Stimulated activated CD4-positive, alpha-beta T cell treated with anti-CD3 and anti-CD28 coated beads, Interleukin-2, amount 100 ng/mL, for 48 hours (primary cell): ENCODE data around the gene ABCA1.
"Not testable (repeated sequence)": the region's sequence is repeated elsewhere in the genome, so short reads cannot be mapped to it uniquely, and the experiment has no call there.

Experiments
- DNase-seq, 2 donors: peaks; one replicate each; pipeline ENCODE4 v3.0.0-alpha.2; 2020

The ABCA1 gene

DNA sequence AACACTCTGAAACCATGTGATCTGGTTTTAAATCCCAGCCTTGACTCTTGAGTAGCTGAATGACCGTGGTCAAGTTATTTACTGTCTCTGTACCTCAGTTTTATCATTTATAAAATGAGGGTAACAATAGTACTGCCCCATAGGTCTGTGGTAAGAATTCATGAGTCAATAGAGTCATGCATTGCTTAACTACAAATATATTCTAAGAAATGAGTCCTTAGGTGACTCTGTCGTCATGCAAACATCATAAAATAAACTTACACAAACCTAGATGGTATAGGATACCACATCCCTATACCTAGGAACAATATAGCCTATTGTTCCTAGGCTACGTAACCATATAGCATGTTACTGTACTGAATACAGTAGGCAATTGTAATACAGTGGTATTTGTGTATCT lies 20.3 kb upstream of the ABCA1 start:
- DNase-seq: no peak

DNA sequence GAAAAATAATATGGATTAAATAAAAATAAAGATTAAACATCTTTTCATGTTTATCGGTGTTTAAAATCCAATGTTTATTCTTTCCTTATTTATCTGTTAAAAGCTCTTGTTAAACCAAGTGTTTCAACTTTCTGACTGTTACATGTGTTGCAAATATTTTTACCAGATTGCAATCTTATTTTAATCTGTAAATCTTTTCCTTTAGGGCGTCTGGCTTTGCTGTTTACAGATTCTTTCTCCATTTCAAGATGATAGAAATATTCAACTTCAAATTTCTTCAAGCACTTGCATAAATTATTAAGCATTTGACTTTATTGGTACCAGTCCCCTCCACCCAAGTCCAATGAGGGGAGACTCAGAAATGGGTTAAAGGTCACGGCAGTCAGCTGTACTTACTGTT lies 16.9 kb upstream of the ABCA1 start:
- no peak for DNase-seq

DNA sequence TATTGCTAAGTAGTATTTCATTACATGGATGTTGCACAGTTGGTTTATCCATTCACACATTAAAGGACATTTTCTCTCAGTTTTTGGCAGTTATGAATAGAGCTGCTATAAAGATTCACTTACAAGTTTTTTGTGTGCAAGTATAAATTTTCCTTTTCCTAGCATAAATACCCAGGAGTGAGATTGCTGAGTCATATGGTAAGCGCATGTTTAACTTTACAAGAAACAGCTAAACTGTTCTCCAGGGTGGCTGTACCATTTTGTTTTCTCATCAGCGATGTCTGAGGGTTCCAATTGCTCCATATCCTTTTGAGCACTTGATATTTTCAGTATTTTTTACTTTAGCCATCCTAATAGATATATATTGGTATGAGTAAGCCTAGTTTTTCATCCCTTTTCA lies 16.4 kb upstream of the ABCA1 start:
- DNase-seq: no peak

DNA sequence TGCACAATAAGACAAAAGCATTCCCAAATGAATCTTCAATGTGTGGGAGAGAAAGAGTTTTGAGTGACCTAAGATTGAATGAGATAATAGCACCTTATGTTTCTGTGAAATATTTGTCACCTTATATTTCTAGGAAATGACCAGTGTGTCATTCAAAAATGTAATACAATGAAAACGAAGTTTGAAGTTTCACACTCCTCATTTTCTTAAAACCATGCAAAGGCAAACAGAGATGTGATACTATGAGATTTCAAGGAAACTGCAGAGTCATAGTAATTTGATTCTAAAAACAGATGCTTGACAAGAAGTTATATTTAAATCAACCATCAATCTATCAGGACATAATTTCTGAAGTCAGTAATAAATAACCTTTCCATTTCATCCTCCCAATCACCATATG lies 13.6 kb upstream of the ABCA1 start:
- no peak for DNase-seq

DNA sequence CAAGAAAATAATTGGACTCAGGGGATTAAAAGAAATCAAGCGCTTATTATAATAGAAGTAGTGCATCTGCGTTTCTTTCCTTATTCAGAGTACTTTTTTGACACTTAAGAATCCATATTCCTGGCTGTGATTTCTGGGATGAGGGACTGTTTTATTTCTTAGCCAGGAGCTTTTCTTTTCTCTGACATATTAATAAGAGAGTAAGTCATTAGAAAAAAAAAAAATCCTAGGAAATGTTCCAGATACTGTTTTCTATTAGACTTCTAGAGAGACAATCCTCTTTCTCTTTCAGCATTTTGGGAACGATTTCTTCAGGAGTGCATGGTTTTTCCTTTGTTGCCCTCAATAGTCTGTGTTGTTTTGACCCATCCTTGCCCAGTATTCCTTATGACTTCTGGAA lies 8.3 kb upstream of the ABCA1 start:
- DNase-seq: no peak

DNA sequence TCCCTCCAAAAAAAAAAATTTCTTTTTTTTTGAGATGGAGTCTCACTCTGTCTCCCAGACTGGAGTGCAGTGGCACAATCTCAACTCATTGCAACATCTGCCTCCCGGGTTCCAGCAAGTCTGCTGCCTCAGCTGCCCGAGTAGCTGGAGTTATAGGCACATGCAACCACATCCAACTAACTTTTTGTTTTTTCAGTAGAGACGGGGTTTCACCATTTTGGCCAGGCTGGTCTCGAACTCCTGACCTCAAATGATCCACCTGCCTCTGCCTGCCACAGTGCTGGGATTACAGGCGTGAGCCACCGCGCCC lies 7.5 kb upstream of the ABCA1 start:
- DNase-seq: not testable (repeated sequence)

DNA sequence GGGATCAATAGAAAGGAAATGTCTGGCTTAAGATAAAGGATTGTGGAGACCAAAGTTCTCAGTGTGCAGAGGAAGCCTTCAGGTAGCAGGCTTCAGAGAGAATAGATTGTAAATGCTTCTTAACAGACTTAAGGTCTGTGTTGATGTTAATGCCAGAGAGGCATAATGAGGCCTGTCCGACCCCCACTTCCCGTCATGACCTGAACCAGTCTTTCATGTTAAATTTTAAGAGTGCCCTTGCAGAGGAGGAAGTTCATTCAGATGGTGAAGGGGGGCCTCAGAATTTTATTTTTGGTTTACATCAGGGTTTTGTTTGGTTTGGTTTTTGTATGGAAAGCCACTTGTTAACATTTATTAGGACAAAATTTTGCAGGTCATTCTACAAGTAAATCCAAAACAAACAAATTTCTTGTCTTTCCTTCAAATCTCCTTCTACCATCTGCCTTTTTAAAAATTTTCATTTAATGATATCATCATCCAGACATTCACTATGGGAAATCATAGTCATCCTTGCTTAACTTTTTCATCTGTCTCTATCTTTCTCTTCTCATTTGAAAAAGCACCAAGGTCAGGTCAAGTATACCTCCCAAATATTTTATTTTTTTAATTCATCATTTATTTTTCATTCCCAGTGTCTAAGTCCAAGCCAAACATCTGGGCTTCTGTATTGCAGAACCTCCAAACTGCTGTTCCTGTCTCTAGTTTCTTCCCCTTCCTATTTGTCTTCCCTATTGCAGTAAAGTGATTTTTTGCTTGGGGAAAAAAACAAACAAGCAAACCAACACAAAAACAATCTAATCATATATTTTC lies 6.9 kb upstream of the ABCA1 start:
- no peak for DNase-seq

DNA sequence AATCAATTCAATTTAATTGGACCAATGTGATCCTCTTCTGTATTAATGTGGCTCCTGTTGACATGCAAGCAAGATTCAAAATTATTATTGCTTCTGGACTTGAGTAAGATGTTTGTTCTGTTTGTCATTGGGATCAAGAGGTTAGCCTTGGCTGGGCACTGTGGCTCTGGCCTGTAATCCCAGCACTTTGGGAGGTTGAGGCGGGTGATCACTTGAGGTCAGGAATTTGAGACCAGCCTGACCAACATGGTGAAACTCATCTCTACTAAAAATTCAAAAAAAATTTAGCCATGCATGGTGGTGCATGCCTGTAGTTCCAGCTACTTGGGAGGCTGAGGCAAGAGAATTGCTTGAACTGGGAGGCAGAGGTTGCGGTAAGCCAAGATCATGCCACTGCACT lies 5.1 kb upstream of the ABCA1 start:
- DNase-seq: not testable (repeated sequence)

DNA sequence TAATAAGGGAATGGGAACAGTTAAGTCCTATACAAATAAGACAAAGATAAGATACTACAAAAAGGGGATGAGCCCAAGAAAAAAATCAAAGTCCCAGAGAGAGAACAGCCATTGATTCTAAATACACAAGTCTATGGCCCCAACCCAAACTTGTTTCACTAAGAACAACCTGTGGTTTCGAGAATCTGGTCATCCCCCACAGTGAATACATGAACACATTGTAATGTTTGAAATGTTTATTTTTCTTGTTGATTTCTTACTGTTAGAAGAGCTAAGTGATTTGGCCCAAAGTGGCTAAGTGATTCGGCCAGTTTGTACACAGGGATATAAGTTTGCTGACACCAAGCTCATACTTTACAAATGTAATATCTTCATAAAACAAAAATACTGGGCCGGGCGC lies 3.3 kb upstream of the ABCA1 start:
- DNase-seq: no peak

DNA sequence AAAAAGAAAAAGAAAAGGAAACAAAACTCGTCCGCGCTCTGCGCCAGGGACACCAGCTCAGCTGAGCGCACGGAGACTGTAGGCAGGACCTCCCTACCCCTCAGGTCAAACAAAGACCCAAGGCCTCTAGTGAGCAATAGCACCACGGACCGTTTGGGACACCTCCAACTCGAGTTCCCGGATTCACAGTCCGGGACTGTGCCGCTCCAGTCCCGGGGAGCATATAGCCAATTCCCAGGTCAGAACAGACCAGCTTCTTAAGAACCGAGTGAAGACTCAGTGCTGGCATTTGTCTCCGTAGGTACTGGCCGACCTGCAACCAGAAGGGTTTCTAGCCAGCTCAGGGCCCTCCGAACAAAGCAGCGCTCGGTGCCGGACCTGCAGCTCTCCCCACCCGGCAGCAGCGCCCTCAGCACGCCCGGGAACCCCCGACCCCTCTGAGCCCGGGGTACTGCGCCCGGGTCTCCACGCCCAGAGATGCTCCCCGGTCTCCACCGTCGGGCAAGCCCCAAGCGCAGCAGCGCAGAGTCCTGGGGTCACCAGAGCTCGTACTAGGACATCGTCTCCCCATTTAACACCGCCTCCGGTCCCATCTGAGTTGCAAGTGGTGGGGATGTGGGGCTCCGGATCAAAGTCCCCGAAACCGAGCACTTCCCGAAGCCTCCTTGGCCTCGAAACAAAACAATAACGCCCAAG lies 591 bp downstream of the ABCA1 start:
- DNase-seq: peak; percentile 7 to 10

DNA sequence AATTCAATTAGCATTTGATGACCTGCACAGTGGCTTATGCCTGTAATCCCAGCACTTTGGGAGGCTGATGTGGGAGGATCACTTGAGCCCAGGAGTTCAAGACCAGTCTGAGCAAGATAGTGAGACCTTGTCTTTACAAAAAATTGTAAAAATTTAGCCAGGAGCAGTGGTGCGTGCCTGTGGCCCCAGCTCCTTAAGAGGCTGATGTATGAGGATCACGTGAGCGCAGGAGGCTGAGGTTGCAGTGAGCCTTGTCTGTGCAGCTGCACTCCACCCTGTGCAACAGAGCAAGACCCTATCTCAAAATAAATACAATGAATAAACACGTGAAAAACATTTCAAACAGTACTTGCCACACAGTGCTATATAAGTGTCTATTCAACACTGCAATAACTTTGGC lies 4.2 kb downstream of the ABCA1 start:
- no peak for DNase-seq

DNA sequence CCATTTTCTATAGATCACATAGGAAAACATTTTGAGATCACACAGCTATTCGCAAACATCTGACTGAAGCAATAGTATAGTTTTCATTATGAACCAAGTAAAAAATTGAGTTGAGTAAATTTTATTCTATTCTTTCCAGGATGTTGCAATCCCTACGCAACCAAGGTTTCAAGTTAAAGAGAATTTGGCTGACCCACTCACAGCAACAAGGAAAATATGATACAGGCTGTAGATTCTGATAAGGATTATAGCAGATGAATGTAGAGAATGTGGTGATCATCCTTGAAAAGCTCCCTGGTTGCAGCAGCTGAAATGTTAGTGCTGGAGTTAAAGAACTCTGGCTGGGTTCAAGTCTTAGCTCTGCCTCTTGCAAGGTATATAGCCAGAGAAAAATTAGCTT lies 4.7 kb downstream of the ABCA1 start:
- DNase-seq: no peak

DNA sequence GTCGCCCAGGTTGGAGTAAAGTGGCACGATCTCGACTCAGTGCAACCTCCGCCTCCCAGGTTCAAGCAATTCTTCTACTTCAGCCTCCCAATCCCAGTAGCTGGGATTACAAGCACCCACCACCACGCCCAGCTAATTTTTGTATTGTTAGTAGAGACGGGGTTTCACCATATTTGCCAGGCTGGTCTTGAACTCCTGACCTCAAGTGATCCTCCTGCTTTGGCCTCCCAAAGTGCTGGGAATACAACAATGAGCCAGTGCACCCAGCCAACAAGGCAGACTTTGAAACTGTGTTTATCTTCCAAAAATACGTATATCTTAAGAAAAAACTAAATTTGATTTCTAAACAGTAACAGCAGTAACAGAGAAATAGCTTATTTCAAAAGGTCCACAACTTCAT lies 5.2 kb downstream of the ABCA1 start:
- not testable (repeated sequence) for DNase-seq

DNA sequence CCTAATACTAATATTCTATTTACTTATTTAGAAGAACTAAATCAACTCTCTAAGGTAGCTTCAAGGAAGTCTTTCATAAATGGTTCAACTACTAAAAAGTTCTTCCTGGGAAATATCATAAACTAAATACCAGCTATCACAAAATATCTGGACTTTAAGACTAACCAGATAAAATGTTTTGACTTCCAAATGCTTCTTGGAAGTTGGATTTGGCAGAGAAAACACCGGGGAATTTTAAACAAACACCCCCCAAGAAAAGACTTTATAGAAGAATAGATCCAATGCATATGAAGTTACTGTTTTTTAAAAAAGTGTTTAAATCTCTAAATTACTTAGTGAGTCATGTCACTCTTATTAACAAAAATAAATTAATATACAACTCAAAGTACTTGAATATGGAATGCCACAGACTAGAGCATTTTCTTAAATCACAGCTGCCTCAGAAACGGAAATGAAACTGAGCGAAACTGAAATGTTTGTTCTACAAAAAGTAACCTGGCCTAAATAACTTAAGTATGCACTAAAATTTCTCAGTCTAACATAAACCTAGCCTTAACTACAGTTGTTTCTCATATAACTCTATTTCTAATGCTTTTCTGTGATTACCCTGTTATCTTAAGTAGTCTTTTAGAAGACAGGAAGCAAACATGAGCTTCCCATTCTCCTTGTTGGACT lies 6.8 kb downstream of the ABCA1 start:
- no peak for DNase-seq

DNA sequence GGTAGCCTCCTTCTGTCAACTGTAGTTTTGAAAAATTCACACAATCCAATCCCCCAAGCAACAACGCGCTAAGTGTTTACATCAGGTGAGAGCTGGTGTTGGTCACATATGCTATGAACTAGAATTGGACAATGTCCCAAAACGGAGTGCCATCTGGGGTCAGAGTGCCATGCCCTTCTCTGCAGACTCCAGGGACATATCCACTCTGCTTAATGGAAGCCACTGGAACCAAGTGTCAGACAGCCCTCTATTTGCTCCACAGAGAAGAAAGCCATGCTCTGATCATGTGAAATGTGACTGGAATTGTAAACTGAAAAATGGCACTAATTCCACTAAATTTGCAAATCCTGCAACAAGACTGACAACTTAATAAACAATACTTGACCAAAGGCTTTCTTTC lies 12.2 kb downstream of the ABCA1 start:
- DNase-seq: no peak

DNA sequence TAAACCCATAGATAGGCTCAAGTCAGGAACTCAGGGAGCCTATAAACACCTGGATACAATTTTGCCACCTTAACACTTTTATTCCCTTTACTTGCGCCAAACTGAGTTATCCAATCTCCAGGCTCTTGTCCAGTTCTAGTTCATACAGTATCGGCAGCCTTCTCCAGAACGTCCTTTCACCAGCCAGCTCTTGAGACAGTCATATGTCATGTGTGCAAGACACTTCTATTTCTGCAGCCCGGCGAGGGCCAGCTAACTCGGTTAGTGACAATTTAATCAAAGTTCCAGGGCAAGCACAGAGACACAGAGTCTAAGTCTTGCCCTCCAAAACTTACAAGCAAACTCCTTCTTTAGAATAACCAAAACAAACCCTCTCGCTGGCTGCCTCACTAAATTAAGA lies 12.9 kb downstream of the ABCA1 start:
- DNase-seq: no peak

DNA sequence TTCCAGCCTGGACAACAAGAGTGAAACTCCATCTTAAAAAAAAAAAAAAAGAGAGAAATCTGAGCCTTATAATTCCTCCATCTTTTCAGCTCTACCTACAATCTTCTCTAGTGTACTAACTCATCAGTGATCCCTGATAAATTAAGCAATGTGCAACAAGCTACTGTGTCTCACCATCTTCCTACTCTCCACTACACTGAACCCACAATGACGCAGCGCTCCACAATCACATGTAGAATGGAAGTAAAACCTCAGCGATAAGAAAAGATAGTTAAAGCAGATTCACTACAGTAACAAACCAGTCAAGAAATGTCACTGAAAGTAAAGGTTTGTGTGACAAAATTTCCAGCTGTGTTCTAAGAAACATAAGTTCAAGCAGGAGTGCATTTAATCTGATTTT lies 13.5 kb downstream of the ABCA1 start:
- no peak for DNase-seq

DNA sequence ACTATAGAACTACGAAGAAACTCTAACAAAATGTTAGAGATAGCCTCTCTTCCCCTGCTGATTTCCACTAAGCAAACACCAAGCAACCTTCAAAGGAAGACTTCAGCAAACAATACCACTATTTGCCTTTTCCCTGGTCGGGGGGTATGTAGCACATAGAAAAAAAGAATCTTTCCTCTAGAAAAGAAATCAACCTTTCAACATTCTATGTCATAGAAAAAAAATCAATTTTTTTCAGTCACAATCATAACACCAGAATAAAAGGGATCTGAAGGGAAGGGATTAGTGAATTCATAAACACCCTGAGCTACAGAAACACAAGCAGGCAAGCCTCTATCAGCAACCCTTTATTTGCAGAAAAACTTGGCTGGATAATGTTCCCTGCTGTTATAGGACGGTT lies 15.3 kb downstream of the ABCA1 start:
- DNase-seq: no peak

DNA sequence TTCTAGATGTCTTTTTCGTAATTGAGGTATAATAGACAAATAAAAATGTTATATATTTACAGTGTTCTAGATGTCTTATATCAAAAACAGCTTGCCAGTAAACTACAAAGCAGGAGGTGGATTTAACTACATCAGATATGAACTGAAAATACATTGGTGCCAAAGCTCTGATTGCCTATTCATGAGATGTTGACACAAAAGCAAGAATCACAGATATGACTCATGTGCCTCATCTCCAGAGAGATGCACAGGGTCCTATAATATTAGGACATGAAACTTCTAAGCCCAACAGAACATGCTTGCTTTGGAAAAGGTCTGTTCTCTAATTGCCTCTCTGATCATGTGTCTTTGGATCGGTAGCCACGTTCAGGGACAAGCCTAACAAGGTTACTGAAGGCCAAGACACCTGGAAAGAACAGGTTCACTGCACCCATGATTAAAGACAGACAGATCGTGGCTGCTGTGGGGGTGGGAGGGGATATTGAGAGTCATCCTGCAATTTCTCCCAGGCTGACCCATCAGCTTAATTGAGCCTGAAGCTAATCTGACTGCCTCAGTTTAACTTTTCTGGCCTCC lies 16.8 kb downstream of the ABCA1 start:
- DNase-seq: no peak

DNA sequence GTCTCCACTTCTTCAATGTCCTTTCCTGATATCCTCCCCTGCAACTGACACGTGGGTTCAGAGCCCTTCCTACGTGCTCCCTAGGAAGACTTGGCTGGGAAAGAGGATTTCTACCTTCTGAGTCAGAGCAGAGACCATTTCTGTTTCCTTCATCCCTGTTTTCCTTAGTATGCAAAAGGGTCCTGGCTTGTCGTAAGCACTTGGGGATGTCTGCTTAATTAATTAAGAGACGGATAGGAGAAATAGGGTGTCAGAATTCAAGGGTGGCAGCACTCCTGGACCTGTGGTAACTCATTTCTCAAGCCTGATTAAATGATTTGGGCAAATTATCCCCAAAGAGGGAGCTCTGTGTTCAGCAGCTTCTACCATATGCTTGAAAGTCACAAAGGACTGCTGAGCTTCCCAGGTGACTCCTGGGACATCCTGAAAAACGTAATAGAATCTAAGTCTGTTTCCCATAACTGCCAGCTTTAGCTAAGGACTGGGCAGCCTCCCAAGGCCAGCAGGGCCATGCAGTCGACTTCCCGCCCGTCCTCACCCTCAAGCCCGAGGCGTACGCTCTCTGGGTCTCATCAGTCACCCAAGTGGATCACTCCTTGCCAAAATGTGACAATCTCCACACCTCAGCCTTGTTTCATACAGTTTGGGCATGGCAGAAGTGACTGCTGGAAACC lies 20.5 kb downstream of the ABCA1 start:
- no peak for DNase-seq

DNA sequence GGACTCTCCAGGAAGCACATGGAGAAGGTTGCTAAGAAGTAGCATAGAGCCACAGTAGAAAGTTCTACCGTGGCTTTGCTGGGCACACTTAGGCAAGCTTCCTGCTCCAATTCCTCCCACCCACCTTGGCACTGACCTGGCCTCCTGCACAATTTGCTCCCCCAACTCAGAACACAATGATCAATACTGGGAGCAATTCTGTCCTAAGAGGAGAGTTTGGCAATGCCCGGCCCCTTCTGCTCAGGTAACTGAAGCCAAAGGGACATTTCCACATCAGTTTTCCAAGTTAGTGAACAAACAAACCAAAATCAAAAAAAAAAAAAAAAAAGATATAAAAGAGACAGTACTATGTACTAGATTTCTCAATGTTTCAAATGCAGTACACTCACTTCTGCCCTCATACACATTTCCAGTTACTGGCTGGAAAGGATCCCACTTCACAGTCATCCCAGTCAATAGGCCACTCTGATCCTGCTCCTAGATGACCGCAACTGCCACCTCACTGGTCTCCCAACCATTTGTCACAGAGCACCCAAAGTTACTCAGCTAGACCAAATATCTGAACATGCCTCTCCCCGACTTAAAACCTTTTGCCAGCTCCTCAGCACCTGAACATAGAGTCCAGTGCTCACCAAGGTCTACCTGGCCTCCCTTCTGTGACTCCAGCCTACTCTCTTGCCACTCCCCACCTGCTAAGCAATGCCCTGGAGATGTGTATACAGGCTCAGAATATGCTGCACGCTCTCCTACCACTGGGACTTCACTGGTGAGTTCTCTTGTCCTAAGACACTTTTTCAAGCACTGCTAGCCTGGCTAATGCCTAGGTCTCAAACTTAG lies 21.3 kb downstream of the ABCA1 start:
- DNase-seq: no peak

DNA sequence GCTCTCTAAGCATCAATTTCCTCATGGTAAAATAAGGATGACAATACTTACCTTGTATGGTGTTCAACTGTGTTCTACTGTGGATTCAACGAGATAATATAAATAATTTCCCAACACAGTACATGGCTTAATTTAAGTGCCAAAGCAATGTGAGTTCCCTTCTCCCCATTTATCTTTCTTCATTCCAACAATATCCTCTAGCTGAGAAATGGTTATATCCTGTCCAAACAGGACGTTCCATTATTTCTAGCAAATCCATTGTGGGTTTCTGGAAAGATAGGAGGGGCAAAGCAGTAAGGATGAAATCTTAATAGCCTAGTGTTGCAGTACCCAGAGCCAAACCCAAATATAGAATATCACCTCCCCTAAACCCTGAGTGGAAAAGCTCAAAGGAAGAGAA lies 22.0 kb downstream of the ABCA1 start:
- DNase-seq: no peak
